PC-9 (cell line): ENCODE data around the gene GPSM1. TPM values are rescaled to one million over a fixed set of nuclear protein-coding genes. Genes with fewer than 3 reads are reported as not detected.

Experiments used
- BruUV-seq: library from RNA; stranded (reverse); fragments of 400-500 nt; replicated peaks from 2 replicates; lab custom pipeline; 2021; lab: Mats Ljungman, UMichigan
- CTCF ChIA-PET: fragments of 300-600 bp; sonication (Branson Sonifier 250); formaldehyde crosslinking; loops from one replicate; lab custom pipeline; 2022; ENCODE audit warnings: antibody characterized with exemption; lab: Charles Lee
- POLR2A ChIA-PET: fragments of 300-600 bp; sonication (Branson Sonifier 250); formaldehyde crosslinking; loops from one replicate; lab custom pipeline; 2022; ENCODE audit warnings: antibody characterized with exemption; ENCODE audit not compliant: unreplicated experiment; lab: Charles Lee
- DNase-seq, 2 experiments: peaks; one replicate each; pipeline versions ENCODE4 v3.0.0 to v3.0.0-alpha.2; 2015 to 2022; ENCODE audit warnings: mixed read lengths in 1 of 2
- H2AFZ ChIP-seq: fragments of 200-600 bp; sonication (generic); 2 replicates; pipeline ENCODE4 v1.8.1; 2017; ENCODE audit warnings: antibody characterized with exemption
- H3F3A ChIP-seq: fragments of 200-600 bp; sonication (generic); 2 replicates; pipeline ENCODE4 v1.8.1; 2017; ENCODE audit warnings: antibody characterized with exemption, mild to moderate bottlenecking, low read depth; ENCODE audit not compliant: insufficient read depth
- H3K27ac ChIP-seq: fragments of 200-600 bp; sonication (generic); 2 replicates; pipeline ENCODE4 v1.6.1; 2016; ENCODE audit warnings: mixed run types
- H3K27me3 ChIP-seq: fragments of 200-600 bp; sonication (generic); 2 replicates; pipeline ENCODE4 v1.6.1; 2016; ENCODE audit warnings: low read depth, mixed run types; ENCODE audit not compliant: insufficient read depth
- H3K36me3 ChIP-seq: fragments of 200-600 bp; sonication (generic); 2 replicates; pipeline ENCODE4 v1.6.1; 2016; ENCODE audit warnings: low read depth, mixed run types
- H3K4me1 ChIP-seq: fragments of 200-600 bp; sonication (generic); replicated peaks from 2 replicates; pipeline ENCODE4 v1.6.1; 2016; ENCODE audit warnings: mixed run types; ENCODE audit not compliant: insufficient read depth
- H3K4me2 ChIP-seq: fragments of 200-600 bp; sonication (generic); 2 replicates; pipeline ENCODE4 v1.6.1; 2017; ENCODE audit warnings: mixed run types
- H3K4me3 ChIP-seq: fragments of 200-600 bp; sonication (generic); 2 replicates; pipeline ENCODE4 v1.6.1; 2016; ENCODE audit warnings: mixed run types
- H3K79me2 ChIP-seq: fragments of 200-600 bp; sonication (generic); 2 replicates; pipeline ENCODE4 v1.6.1; 2017; ENCODE audit warnings: low read depth, mixed run types
- H3K9me2 ChIP-seq: fragments of 200-600 bp; sonication (generic); 2 replicates; pipeline ENCODE4 v1.8.1; 2017; ENCODE audit warnings: mild to moderate bottlenecking; ENCODE audit not compliant: insufficient read depth
- H3K9me3 ChIP-seq: fragments of 200-600 bp; sonication (generic); 2 replicates; pipeline ENCODE4 v1.8.1; 2016; ENCODE audit warnings: low read depth; ENCODE audit not compliant: insufficient read depth
- H4K20me1 ChIP-seq: fragments of 200-600 bp; sonication (generic); 2 replicates; pipeline ENCODE4 v1.8.1; 2017; ENCODE audit not compliant: insufficient read depth
- EZH2 ChIP-seq: fragments of 200-600 bp; sonication (generic); IDR thresholded peaks from 2 replicates; pipeline ENCODE4 v1.8.0; 2017; ENCODE audit warnings: antibody characterized with exemption, low read depth
- intact Hi-C: fragments of 100-400 bp; cut with micrococcal nuclease; formaldehyde crosslinking; loops from one replicate; pipeline ENCODE4 v1.10.0; 2022; ENCODE audit not compliant: unreplicated experiment
- total RNA-seq: library from RNA; stranded (reverse); gene quantifications from 2 replicates; pipeline ENCODE4 v1.2.3, GENCODE V29; 2021
- TF ChIP-seq, protein P1 (sequence below): fragments of 200-600 bp; sonication (generic); conservative IDR thresholded peaks from 2 replicates; pipeline ENCODE4 v1.6.1; 2017; ENCODE audit warnings: mixed run types, antibody characterized with exemption, mild to moderate bottlenecking, moderate library complexity

GPSM1 gene
- total RNA-seq, 1 experiment from 2014 or later: 5.5 TPM

DNA sequence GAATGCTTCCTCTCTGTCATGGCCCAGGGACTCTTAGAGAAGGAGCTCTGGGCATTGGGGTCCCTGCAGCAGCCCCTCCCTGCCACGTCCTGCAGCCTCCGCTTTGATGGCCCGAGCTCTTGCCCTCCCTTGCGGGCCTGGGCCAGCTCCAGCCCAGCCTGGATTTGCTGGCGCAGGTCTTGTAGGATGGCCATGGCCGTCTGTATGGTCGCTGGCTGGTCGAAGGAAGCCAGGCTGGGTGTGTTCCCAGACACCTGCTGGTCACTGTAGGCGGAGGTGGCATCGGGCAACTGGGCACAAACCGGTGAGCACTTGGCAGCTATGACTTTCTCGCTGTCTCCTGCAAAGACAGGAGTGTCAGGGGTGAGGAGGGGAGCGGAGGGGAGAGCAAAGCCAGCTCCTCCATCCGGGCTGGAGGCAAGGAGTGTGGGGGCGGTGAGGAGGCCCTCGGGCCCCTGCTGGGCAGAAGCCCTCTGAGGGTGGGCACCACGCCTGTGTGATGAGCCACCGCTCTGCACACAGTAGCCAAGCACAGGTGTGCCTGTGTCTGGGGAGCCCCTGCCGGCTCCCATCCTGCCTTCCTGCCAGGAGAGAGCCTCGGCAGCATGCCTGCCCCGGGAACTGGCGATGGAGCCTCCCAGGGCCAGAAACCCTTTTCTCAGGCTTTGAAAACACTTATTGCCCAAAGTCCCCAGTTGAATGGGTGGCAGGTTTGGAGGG lies 35.9 kb upstream of the GPSM1 start:
- Histone ChIP-seq H3K4me1 (peaks cover 5% of the 10 kb centered on the region), H3K4me2 (no peak overlapping the region), H3K27ac (no peak overlapping the region), H3F3A (peaks cover 5% of the 10 kb centered on the region; the same call in 1 of the 2 replicates), H3K4me3 (no peak overlapping the region), H2AFZ (no peak overlapping the region), H3K9me3 (no peaks in the 10 kb centered on the region), H3K9me2 (no peaks in the 10 kb centered on the region), H3K27me3 (peaks cover 16% of the 10 kb centered on the region), H4K20me1 (no peaks in the 10 kb centered on the region), H3K79me2 (no peaks in the 10 kb centered on the region), H3K36me3 (no peaks in the 10 kb centered on the region)
- intact Hi-C loops: no loop called here
- BruUV-seq: no TSS peak
- DNase-seq: no peak
- ChIA-PET CTCF (no interaction called here), POLR2A (no interaction called here)
- TF ChIP-seq, protein P1, sequence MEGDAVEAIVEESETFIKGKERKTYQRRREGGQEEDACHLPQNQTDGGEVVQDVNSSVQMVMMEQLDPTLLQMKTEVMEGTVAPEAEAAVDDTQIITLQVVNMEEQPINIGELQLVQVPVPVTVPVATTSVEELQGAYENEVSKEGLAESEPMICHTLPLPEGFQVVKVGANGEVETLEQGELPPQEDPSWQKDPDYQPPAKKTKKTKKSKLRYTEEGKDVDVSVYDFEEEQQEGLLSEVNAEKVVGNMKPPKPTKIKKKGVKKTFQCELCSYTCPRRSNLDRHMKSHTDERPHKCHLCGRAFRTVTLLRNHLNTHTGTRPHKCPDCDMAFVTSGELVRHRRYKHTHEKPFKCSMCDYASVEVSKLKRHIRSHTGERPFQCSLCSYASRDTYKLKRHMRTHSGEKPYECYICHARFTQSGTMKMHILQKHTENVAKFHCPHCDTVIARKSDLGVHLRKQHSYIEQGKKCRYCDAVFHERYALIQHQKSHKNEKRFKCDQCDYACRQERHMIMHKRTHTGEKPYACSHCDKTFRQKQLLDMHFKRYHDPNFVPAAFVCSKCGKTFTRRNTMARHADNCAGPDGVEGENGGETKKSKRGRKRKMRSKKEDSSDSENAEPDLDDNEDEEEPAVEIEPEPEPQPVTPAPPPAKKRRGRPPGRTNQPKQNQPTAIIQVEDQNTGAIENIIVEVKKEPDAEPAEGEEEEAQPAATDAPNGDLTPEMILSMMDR: no peak
- TF ChIP-seq EZH2: no peak

DNA sequence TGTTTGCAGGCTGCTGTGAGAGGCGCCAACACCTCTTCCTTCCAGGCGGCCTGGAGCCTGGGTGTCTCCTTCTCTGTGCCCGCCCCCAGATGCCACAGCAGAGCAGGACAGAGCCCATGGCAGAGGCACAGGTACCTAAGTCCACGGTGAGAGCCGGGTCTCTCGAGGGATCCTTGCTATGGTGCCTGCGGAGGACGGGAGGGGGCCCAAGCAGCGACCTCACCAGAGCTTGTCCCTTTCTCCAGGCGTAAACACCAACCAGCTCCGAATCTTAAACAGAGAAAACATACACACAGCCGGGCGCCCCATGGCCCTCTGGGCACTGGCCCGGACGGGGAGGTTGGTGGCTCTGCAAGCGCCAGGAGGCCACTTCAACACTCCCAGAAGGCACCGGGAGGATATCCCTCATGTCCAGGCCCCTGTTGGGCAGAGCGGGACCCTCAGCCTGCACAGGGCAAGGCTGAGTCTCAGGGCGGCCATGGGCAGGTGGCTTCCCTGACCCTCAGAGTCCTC lies 35.3 kb upstream of the GPSM1 start:
- TF ChIP-seq, protein P1: no peak
- no peak for TF ChIP-seq EZH2
- BruUV-seq: no TSS peak

DNA sequence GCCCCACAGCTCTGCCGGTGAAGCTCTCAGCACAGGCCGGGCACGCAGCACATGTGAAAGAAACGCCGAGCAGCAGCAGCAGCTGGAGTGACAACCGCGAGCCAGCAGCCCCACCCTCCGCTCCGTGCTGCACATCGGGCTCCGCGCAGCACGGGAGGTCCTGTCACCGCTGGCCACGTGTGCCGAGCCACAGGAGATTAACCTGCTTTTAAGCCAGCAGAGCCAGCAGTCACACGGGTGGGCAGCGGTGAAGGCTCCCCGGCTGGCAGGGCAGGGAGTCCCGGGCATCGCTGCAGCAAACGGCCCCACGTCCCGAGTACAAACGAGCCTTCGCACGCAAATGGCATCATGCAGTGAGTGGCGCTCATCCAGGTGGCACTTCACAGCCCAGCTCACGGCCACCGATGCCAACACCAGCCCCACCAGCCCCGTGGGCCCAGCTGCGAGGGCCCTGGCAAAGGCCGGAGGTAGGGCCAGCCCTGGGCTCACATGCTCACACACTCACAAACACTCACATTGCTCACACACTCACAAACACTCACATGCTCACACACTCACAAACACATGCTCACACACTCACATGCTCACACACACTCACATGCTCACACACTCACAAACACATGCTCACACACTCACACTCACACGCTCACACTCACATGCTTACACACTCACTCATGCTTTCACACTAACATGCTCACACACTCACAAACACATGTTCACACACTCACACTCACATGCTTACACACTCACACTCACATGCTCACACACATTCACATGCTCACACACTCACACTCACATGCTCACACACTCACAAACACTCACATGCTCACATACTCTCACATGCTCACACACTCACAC lies 34.5 kb upstream of the GPSM1 start:
- H3K27me3 ChIP-seq: peaks cover 3% of the 10 kb centered on the region; the same call in 1 of the 2 replicates
- ChIA-PET POLR2A (no interaction called here), CTCF (no interaction called here)
- no peak overlapping the region for H3K4me2 ChIP-seq
- BruUV-seq: no TSS peak
- intact Hi-C loops: no loop called here
- no peaks in the 10 kb centered on the region for H3K79me2 ChIP-seq
- no peaks in the 10 kb centered on the region for H4K20me1 ChIP-seq
- TF ChIP-seq, protein P1: no peak
- no peak for TF ChIP-seq EZH2
- no peak for DNase-seq
- H3K4me3 ChIP-seq: no peak overlapping the region
- no peaks in the 10 kb centered on the region for H3K9me3 ChIP-seq
- no peaks in the 10 kb centered on the region for H3K36me3 ChIP-seq
- no peak overlapping the region for H3K27ac ChIP-seq
- no peak overlapping the region for H2AFZ ChIP-seq
- no peaks in the 10 kb centered on the region for H3K9me2 ChIP-seq
- peaks cover 5% of the 10 kb centered on the region; the same call in 1 of the 2 replicates for H3F3A ChIP-seq
- H3K4me1 ChIP-seq: peaks cover 10% of the 10 kb centered on the region

More for the DNA sequence above, 35.3 kb upstream of the GPSM1 start:
- Histone ChIP-seq H3K4me2 (no peak overlapping the region), H3K9me2 (no peaks in the 10 kb centered on the region), H3K27ac (no peak overlapping the region), H3F3A (peaks cover 5% of the 10 kb centered on the region; the same call in 1 of the 2 replicates), H2AFZ (no peak overlapping the region), H3K36me3 (no peaks in the 10 kb centered on the region), H4K20me1 (no peaks in the 10 kb centered on the region), H3K79me2 (no peaks in the 10 kb centered on the region), H3K4me3 (no peak overlapping the region), H3K4me1 (peaks cover 10% of the 10 kb centered on the region), H3K27me3 (peaks cover 10% of the 10 kb centered on the region; the same call in 1 of the 2 replicates), H3K9me3 (no peaks in the 10 kb centered on the region)
- CTCF ChIA-PET: no interaction called here
- POLR2A ChIA-PET: no interaction called here
- intact Hi-C loops: no loop called here
- DNase-seq: no peak
